GM23248 (cell line): ENCODE data around the gene HPN.

ENCODE experiments used
- EZH2 ChIP-seq: fragments of 200-600 bp; sonication (generic); IDR thresholded peaks from 2 replicates; pipeline ENCODE4 v1.6.1; 2018; ENCODE audit warnings: antibody characterized with exemption, mild to moderate bottlenecking; ENCODE audit not compliant: insufficient read depth, poor library complexity, severe bottlenecking
- EZH2phosphoT487 ChIP-seq: fragments of 200-600 bp; sonication (generic); IDR thresholded peaks from 2 replicates; pipeline ENCODE4 v1.6.1; 2018; ENCODE audit warnings: antibody characterized with exemption, moderate library complexity, mild to moderate bottlenecking, low read depth; ENCODE audit not compliant: insufficient read depth

DNA sequence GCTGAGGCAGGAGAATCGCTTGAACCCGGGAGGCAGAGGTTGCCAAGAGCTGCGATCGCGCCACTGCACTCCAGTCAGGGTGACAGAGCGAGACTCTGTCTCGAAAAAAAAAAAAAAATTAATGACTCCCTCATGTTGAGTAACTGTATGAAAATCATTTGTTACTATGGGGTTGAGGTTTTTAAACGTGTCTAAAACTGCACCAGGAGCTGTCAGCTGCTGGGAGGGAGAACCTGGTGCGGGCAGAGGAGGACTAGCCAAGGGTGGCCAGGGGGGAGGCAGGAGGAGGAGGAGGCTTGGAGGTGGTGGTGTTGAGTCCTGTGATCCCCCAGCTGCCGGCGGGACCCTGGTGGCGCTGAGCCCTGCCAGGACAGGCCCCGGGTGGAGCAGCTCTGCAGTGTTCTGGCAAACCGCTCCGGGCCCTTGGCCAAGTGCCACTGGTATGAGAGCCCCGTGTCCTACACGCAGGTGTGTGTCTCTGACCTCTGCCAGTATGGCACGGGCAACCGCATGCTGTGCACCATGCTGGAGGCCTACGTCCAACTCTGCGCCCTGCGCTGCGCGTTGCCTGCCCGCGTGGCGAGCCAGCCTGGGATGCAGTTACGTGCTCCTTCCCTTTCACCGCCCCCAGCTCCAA is 57.0 kb downstream of the HPN start:
- no peak for TF ChIP-seq EZH2
- no peak for TF ChIP-seq EZH2phosphoT487
